ENCODE data around the gene SLC17A7. TPM values are rescaled to one million over a fixed set of nuclear protein-coding genes. Genes with fewer than 3 reads are reported as not detected.
A peak's percentile ranks its signal among the peaks of the same experiment; 100 is the strongest.

SLC17A7 gene
- total RNA-seq, 1 donor from 2014 or later = 0.55 TPM

DNA sequence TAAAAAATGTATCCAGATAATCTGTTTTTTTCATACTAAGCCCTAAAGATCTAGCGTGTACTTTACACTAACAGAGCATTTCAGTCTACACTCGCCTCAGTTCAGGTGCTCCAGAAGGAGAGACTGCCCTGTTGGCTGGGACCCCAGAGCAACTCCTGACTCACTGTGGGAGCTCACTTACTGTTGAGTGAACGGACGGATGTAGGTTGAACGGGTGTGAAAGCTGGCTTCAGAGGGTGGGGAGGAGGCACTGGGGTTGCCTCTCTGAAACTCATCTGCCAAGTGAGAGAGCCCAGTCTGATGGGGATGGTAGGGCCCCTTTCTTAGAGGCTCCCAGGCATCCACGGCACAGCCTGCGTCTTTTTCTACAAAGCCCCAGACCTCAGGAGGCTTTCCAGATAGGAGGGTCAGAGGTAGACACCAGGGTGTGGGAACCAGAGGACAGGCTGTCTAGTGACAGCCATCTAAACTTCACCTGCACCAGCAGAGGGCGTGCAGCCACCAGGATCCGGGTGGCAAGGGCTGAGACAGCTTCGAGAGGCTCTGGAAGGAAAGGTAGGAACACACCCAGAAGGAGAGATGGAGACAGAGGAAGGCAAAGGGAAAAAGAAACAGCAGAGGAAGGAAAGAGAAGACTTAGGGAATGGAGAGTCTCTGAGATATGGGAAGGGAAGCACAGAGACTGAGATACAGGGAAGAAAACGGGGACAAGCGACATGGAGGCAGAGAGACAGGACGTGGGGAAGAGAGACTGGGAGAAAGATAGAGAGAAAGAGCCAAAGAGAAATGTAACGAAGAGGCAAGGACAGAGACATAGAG is 49.5 kb downstream of the SLC17A7 start:
- Mint-ChIP-seq H3K27me3 (no peaks in the 10 kb centered on the region), H3K9me3 (no peaks in the 10 kb centered on the region), H3K27ac (peak overlapping the region; percentile 84), H3K36me3 (ENCODE audit: low read depth) (no peaks in the 10 kb centered on the region), H3K4me1 (peaks cover 46% of the 10 kb centered on the region), H3K4me3 (peak overlapping the region; percentile 42)
- TF ChIP-seq, protein P1, sequence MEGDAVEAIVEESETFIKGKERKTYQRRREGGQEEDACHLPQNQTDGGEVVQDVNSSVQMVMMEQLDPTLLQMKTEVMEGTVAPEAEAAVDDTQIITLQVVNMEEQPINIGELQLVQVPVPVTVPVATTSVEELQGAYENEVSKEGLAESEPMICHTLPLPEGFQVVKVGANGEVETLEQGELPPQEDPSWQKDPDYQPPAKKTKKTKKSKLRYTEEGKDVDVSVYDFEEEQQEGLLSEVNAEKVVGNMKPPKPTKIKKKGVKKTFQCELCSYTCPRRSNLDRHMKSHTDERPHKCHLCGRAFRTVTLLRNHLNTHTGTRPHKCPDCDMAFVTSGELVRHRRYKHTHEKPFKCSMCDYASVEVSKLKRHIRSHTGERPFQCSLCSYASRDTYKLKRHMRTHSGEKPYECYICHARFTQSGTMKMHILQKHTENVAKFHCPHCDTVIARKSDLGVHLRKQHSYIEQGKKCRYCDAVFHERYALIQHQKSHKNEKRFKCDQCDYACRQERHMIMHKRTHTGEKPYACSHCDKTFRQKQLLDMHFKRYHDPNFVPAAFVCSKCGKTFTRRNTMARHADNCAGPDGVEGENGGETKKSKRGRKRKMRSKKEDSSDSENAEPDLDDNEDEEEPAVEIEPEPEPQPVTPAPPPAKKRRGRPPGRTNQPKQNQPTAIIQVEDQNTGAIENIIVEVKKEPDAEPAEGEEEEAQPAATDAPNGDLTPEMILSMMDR (IDR thresholded peaks at IDR 0.05) = peak; percentile 25
- DNase-seq (peak; percentile 67), ATAC-seq (ENCODE audit: low read depth) (peak; percentile 51)
- CTCF ChIA-PET = interaction anchor here (0.7 to 3.1 kb wide), 28 partner anchors 10 to 166 kb away, joined by 3 to 28 read pairs (median 4); partner anchors contain the start of genes FLT3LG and SLC17A7
- POLR2A ChIA-PET = interaction anchor here (0.7 to 5.9 kb wide), 24 partner anchors 11 to 98 kb away, joined by 3 to 96 read pairs (median 5); partner anchors contain the start of genes ALDH16A1, CD37, FLT3LG and PIH1D1
- intact Hi-C loops (cut with micrococcal nuclease) = loop anchor here (1.0 to 5.0 kb wide), 10 partner anchors 12 to 286 kb away; partner anchors contain the start of genes DKKL1 and PRMT1

DNA sequence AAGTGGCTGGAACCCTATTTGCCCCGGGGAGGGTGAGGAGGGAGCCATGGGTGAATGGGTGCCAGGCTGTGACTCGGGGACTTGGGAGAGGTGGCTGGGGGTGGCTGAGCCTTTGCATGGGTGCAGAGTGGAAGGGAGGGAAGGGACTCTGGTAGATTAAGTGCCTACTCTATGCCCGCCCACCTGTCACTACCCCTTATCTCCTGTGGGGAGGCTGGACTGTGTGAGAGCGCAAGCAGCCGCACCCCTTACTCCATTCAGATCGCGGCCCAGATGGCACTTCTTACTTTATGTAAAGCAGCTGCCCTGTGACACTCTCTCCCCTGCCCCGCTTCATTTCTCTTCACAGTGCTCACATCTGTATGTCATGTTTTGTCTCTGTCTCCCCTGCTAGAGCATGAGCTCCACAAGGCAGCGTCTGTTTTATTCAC is 50.4 kb downstream of the SLC17A7 start:
- Mint-ChIP-seq H3K27me3 (no peaks in the 10 kb centered on the region), H3K9me3 (no peaks in the 10 kb centered on the region), H3K4me3 (peak overlapping the region; percentile 50), H3K4me1 (peaks cover 46% of the 10 kb centered on the region), H3K36me3 (ENCODE audit: low read depth) (no peaks in the 10 kb centered on the region), H3K27ac (peak overlapping the region; percentile 85)
- peak; percentile 86 for ATAC-seq (ENCODE audit: low read depth)
- ChIA-PET CTCF (interaction anchor here (0.8 to 3.1 kb wide), 27 partner anchors 9 to 178 kb away, joined by 3 to 28 read pairs (median 5); partner anchors contain the start of genes FLT3LG and SLC17A7), POLR2A (interaction anchor here (0.5 to 5.9 kb wide), 27 partner anchors 12 to 110 kb away, joined by 3 to 96 read pairs (median 5); partner anchors contain the start of genes ALDH16A1, CD37, FLT3LG and PIH1D1)
- intact Hi-C loops (cut with micrococcal nuclease) = loop anchor here (1.0 to 5.0 kb wide), 7 partner anchors 12 to 286 kb away; partner anchors contain the start of genes DKKL1 and PRMT1
- DNase-seq = peak; percentile 46
- TF ChIP-seq, protein P1 (IDR thresholded peaks at IDR 0.05) = no peak

DNA sequence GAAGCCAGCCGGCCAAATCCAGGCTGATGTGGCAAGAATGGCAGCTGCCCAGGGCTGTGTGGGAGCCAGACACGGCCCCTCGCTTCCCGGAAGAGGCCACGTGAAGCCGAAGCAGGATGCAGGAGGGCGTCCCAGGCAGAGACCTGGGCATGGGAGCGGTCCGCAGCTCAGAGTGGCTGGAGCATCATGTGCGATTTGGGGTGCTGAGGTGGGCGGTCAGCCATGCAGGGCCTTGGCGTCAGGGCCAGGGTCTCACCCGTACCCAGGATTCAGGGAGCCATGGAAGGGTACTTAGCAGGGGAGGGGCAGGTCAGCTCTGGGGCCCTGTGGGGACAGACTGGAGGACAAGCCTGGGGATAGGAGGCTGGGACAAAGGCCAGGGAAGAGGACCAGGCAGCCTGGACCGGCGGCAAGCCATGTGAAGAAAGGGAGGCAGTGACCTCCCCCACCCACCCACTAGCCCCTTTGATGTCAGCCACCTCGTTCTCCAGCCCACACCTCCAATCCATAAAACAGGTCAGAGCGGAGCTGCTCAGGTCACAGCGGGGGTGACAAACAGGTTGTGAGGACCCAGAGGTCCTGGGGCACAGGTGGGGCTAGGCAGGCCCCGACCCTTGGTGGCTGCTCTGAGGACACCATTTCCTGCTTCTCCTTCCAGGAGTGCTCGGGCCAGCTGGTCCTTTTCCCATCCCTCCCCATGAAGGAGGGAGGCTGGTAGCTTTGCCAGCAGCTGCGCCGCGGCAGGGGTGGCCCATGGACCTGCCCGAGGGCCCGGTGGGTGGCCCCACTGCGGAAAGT is 51.0 kb downstream of the SLC17A7 start:
- DNase-seq = no peak
- POLR2A ChIA-PET = interaction anchor here (0.5 to 5.9 kb wide), 25 partner anchors 13 to 109 kb away, joined by 3 to 96 read pairs (median 5); partner anchors contain the start of genes CD37, PIH1D1 and TEAD2

DNA sequence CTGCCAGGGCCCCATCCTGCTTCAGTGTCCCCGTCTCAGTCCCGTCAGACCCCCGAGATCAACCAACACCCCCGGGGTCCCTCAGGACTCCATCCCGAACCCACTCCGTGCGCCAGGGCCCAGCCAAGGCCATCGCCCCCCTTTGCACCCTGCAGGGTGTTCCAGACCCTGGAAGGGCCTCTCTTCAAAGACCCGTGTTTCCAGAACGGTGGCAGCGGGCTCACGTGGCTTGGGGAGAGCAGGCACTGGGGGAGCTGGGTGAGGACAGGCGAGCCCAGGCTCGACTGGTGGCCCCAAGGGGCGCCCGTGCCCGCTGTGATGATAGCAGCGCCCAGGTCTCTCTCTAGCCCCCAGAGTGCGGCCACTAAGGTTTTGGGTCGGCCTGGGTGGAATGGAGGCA is 51.9 kb downstream of the SLC17A7 start:
- Mint-ChIP-seq H3K4me3 (no peak overlapping the region), H3K9me3 (no peaks in the 10 kb centered on the region), H3K27me3 (no peaks in the 10 kb centered on the region), H3K27ac (peak overlapping the region; percentile 35), H3K4me1 (peaks cover 46% of the 10 kb centered on the region), H3K36me3 (ENCODE audit: low read depth) (no peaks in the 10 kb centered on the region)
- ChIA-PET CTCF (interaction anchor here (0.9 kb wide), 1 partner anchor 84 kb away, joined by 3 read pairs; no protein-coding TSS in a partner anchor), POLR2A (interaction anchor here (0.6 to 5.9 kb wide), 6 partner anchors 14 to 108 kb away, joined by 3 to 96 read pairs (median 4); partner anchors contain the start of gene CD37)
- ATAC-seq (ENCODE audit: low read depth) (no peak), DNase-seq (no peak)
- TF ChIP-seq, protein P1 (IDR thresholded peaks at IDR 0.05) = no peak
- intact Hi-C loops (cut with micrococcal nuclease) = no loop called here

More for the DNA sequence above, 51.0 kb downstream of the SLC17A7 start:
- H3K36me3 Mint-ChIP-seq (ENCODE audit: low read depth) = no peaks in the 10 kb centered on the region
- no peak for ATAC-seq (ENCODE audit: low read depth)
- H3K9me3 Mint-ChIP-seq = no peaks in the 10 kb centered on the region
- no peaks in the 10 kb centered on the region for H3K27me3 Mint-ChIP-seq
- peaks cover 46% of the 10 kb centered on the region for H3K4me1 Mint-ChIP-seq
- peak overlapping the region; percentile 85 for H3K27ac Mint-ChIP-seq
- CTCF ChIA-PET = interaction anchor here (0.8 to 3.1 kb wide), 18 partner anchors 8 to 179 kb away, joined by 3 to 28 read pairs (median 6); partner anchors contain the start of gene SLC17A7
- peak overlapping the region; percentile 15 for H3K4me3 Mint-ChIP-seq
- TF ChIP-seq, protein P1 (IDR thresholded peaks at IDR 0.05) = no peak
- intact Hi-C loops (cut with micrococcal nuclease) = loop anchor here (2.0 to 5.0 kb wide), 3 partner anchors 50 to 287 kb away; partner anchors contain the start of gene PRMT1
